ENCODE results near the gene DOCK4.

DNA sequence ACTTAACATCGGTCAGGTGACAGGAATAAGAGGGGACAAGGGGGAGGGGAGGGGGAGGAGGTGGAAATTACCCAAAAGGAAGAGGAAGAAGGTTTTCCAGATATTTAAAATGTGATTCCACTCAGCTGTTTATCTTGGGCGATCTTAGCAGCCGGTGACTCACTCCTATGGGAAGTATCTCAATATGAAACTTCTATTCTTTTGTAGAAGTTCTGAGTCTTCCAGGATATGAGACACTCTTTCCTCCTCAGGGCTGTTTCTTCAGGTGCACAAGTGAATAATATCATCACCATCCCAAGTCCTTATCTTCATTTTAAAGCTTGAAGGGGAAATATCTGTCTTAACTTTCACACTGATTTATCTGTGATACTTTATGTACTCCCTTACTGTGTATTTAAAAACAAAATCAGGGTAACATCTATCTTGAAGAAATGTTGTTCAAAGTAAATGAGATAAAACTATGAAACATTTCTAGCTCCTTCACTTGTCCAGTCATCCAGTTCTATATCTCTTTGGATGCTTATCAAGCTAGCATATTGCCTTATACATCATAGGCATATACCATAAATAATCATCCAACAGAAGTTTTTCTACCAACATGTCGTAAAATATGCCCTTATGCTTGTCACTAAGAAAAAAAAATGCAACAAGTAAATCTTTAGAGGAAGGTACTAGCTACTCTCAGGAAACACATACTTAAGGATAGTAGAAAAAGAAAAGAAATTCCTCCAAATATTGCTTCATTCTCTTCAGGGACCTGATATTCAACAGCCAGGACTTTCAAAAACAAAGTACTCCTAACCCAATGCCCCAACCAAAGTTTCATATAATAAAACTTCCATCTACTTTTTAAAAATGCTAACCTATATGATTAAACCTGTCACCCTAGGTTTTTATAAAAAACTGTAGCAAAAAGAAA is 13.7 kb downstream of the DOCK4 start:
- TF ChIP-seq PBX3 (IDR thresholded peaks at IDR 0.05; ENCODE audit: insufficient replicate concordance, low read depth, low read length): no peak
- TF ChIP-seq TARDBP (IDR thresholded peaks at IDR 0.05; ENCODE audit: borderline replicate concordance): no peak
- TF ChIP-seq ZNF24 (IDR thresholded peaks at IDR 0.05): no peak
- TF ChIP-seq RAD21 (IDR thresholded peaks at IDR 0.05; ENCODE audit: insufficient read depth, low read depth, low read length): no peak
- TF ChIP-seq EP300 (IDR thresholded peaks at IDR 0.05; ENCODE audit: borderline replicate concordance in 1 of 2, control insufficient read depth in 1 of 2, low read depth in 2 of 2, low read length in 2 of 2): no peak
- TF ChIP-seq IRF4 (IDR thresholded peaks at IDR 0.05; ENCODE audit: low read depth, low read length): no peak
- TF ChIP-seq, protein P1, sequence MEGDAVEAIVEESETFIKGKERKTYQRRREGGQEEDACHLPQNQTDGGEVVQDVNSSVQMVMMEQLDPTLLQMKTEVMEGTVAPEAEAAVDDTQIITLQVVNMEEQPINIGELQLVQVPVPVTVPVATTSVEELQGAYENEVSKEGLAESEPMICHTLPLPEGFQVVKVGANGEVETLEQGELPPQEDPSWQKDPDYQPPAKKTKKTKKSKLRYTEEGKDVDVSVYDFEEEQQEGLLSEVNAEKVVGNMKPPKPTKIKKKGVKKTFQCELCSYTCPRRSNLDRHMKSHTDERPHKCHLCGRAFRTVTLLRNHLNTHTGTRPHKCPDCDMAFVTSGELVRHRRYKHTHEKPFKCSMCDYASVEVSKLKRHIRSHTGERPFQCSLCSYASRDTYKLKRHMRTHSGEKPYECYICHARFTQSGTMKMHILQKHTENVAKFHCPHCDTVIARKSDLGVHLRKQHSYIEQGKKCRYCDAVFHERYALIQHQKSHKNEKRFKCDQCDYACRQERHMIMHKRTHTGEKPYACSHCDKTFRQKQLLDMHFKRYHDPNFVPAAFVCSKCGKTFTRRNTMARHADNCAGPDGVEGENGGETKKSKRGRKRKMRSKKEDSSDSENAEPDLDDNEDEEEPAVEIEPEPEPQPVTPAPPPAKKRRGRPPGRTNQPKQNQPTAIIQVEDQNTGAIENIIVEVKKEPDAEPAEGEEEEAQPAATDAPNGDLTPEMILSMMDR (IDR thresholded peaks at IDR 0.05 in 2 of 3, conservative IDR thresholded peaks at IDR 0.05 in 1 of 3; ENCODE audit: control insufficient read depth in 2 of 3, extremely low read depth in 1 of 3, insufficient read depth in 1 of 3, low read depth in 3 of 3, low read length in 3 of 3): no peak
- TF ChIP-seq NR2C2 (IDR thresholded peaks at IDR 0.05; ENCODE audit: borderline replicate concordance, control insufficient read depth, insufficient read length, low read depth): no peak
- no peak for TF ChIP-seq SMAD1 (IDR thresholded peaks at IDR 0.05; ENCODE audit: low read depth, partially characterized antibody)
- no peak for TF ChIP-seq ETV6 (conservative IDR thresholded peaks at IDR 0.05 in 1 of 2, IDR thresholded peaks at IDR 0.05 in 1 of 2; ENCODE audit: borderline replicate concordance in 1 of 2, low read depth in 1 of 2)
